HG03378 (cell line): Measurements from ENCODE around the gene A1BG.
A peak's percentile ranks its signal among the peaks of the same experiment; 100 is the strongest.

Experiments
- ATAC-seq: cut with Tn5 transposase; IDR thresholded peaks from one replicate; pipeline ENCODE4 v1.9.1; 2021; ENCODE audit warnings: mild to moderate bottlenecking, moderate library complexity; ENCODE audit not compliant: unreplicated experiment

Gene A1BG

GRCh38 chr19:58305065-58305931, 48.0 kb downstream of the A1BG start, which contains the start of gene ERVK3-1:
Gene ERVK3-1, plus strand, starts transcription at chr19:58305377. Its CDS starts 6,792 bp downstream, at chr19:58312169.
- ATAC-seq, result peak; percentile 89

DNA sequence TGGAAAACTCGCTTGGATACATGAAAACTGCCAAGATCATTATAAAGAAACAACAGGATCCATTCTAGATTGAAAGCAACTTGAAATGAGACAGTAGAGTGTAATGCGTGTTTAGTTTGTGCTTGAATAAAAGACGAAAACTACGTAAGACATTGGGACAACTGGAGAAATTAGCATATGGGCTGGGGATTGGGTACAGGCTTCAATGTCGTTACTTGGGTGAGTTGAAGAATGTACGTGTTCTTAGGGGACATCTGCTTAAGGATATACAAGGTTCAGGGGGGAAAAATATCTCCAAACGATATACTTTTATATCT, 48.6 kb downstream of the A1BG start:
- ATAC-seq, result peak; percentile 7

DNA sequence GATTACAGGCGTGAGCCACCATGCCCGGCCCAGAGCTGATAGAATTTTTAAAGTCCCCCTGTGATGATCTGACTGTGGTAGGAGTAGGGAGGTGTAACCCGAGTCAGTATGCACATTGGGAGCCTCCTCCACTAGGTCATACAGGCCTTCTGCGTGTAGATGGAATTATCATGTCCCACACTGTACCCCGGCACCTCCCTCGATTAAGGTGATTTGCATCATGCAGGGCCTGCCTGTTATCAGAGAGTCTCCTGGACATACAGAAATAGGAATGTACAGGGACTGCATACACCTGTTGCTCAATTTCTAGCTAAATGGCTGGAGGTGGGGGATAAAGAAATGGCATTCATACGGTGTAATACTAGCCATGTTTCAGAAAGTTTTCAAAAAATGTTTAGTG, 49.0 kb downstream of the A1BG start:
- ATAC-seq, result no peak

DNA sequence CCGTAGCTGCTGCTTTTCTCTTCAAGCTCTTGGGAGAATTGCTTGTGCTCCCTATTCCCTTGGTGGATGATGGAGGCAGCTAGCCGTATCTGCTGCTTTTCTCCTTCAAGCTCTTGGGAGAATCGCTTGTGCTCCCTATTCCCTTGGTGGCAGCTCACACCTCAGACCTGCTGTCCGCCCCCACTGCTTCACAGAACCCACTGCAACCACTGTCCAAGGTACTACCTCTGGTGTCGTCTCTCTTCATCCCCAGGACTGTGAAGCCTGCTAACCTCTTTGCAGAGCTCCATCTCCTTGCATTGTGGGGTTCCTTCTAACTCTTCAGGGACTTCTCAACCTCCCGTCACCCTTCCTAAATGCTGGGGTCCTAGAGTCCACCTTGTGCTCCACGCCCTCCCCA, 52.7 kb downstream of the A1BG start:
- ATAC-seq, result no peak

DNA sequence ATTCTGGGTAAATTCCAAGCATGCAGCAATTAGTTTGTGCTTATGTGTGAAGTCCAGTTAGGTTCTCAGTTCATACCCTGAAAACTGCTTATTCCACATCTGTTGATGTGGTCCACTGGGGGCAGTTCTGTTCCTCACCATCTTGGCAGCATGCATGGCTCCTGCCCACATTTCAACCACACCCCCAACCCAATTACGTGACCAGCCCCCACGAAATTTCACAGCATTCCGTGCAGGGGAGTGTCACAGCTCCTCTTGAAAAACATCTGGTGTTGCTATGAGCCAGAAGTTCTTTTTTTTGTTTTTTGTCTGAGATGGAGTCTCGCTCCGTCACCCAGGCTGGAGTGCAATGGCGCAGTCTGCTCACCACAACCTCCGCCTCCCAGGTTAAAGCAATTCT, 57.2 kb downstream of the A1BG start:
- ATAC-seq, result no peak
